HG03139 (cell line): ENCODE results near the gene PLA2R1.
"Not testable (repeated sequence)": the region's sequence is repeated elsewhere in the genome, so short reads cannot be mapped to it uniquely, and the experiment has no call there.

Source experiments
- ATAC-seq: cut with Tn5 transposase; IDR thresholded peaks from one replicate; pipeline ENCODE4 v1.9.1; 2021; ENCODE audit not compliant: unreplicated experiment

PLA2R1 gene

DNA sequence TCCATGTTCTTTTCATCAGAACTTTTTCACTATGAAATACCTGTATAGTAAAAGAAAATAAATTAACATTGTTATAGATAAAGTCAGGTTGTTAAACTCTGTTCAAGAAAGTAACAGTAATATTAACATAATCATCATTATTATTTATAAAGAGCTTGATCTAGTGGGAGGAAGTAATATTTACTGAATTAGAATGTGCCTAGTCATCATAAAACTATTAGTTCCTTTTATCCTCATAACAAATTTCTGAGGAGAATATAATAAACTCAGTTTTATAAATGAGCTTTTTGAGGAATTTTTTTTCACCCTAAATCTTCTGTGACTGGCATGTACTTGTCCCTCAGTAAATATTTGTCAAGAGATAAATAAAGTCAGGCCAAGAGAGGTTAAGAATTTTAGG is 78.4 kb downstream of the PLA2R1 start:
- ATAC-seq, result no peak

DNA sequence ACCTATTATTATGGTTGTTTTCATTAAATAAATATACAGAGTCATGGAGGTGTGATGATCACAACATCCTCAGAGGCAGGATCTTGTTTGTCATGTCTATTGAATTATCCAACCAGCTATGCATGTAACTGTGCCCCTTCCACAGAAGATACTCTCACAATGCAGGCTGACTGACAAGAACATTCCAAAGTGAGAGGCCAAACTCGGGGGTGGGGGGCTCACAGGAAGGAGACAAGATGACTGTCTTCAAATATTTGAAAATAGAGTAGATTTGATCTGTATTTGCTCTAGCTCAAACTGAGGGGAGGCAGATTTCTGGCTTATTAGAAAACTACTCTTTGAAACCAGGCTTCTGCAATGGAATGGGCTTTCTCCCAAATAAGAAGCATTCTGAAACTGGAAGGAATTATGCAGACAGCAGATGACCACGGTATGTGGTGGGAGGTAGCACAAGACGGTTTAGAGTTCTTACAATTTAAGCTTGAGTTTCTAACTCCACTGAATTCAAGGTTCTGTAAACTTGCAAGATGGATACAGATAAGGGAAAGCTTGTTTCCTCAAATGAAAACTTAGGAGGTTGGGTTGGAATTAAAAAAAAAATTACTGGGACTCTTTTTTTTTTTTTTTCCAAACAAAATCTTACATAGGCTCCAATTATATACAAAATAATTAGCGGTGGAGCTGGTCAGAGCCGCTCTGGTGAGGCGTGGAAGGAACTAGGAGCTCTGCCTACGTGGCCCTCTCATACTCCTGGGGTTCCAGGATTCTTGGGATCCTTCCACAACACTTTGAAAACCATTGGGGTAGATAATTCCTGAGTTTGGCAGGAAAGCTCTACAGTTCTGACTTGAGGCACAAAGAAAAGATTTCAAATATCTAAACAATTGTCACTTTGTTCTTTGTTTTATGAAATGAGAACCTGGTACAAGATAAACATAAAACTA is 79.3 kb downstream of the PLA2R1 start:
- ATAC-seq, result no peak

DNA sequence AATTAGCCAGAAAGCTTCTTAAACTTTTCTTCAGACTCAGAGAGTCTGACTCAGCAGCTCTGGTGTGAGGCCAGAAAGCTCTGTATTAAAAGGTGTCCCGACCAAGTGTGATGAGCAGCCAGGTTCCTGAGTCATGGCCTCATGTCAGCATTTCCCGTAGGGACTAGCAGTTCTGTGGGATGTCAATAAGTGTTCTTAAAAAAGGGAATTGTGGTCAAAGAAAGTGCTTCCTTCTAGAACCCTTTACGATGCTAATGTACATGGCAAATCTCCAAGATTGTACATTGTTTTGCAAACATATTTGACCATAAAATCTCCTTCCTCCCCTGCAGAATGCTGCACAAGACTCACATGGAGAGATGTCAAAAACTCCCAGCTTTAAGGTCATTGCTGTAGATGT is 80.1 kb downstream of the PLA2R1 start:
- ATAC-seq, result no peak

DNA sequence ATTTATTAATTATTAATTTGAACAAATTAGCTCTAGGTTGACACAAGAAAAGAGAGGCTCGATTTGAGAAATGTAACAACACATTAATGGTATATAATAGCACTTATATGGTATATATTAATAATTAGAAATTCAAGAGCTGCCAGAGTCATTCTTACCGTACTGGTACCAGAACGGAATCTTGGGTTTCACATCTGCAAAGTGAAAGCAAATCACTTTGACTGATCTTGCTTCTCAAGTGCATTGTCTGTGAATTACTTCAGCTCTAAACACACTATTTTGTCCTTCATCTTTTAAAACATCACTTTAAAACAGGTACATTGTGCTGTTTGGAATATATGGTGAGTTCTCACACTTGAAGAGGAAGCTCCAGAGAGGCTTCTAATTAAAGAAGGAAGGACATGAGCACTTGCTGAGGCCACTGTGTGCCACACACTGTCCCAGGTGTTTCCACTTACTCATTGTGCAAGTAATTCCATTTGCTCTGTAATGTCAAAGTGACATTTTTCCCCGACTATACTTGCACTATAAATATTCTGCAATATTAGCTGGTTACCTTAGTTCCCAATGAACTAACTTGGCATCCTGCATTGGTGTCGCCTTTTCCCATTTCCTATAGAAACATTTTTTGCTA is 85.8 kb downstream of the PLA2R1 start:
- ATAC-seq, result no peak

DNA sequence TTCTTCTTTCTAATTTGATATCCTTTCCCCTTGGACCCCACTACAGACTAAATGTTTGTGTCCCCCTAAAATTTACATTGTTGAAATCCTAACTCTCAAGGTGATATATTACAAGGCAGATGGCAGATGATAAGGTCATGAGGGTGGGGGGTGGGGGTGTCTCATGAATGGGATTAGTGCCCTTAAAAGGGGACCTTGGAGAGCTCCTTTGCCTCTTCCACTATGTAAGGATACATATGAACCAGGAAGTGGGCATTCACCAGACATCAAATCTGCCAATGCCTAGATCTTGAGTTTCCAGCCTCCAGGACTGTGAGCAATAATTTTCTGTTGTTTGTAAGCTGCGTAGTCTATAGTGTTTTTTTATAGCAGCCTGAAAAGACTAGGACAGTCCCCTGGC is 89.1 kb downstream of the PLA2R1 start:
- no peak for ATAC-seq

DNA sequence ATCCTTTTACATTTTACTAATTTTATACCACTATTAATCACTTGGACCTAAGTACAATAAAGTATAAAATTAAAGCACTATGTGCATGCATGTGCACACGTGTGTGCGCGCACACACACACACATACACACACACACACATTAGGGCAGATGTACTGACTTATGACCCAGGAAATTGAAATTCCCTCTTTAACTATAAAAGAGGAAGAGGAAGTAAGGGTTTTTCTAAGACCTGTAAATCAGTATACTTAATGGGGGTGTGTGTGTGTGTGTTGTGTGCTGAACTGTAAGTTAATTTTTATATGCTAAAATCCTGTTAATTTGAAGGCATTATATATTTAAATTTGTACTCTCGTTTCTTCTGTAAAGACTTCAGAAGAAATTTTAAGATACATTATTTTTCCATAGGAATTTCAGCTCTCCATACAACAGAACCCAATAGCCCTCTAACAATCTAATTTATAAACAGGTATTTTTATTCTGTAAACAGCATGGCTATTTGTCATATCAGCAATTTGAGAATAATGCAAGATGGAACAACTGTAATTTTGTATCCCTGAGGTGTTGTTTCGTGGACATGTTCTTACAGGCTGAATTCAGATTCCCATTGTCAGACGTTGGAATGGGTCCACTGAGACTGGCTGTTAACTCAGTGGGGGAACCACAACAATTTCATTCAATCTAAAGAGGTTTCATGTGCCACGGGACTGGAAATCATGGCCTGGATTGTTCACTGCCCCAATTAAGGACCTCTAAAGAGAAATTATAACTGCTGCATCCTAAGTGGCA is 90.9 kb downstream of the PLA2R1 start:
- ATAC-seq, result no peak

DNA sequence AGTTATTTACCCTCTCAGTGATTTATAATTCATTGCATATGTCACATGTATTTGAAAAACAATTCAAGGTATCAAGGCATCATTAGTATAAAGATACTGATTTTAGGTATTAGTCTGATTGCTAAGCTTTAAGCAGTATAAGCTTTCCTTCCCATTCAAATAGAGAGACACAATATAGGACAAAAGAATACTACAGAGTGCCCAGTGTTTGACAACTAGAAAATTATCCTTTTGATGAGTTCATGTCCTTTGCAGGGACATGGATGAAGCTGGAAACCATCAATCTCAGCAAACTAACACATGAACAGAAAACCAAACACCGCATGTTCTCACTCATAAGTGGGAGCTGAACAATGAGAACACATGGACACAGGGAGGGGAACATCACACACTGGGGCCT is 91.9 kb downstream of the PLA2R1 start:
- ATAC-seq, result not testable (repeated sequence)

DNA sequence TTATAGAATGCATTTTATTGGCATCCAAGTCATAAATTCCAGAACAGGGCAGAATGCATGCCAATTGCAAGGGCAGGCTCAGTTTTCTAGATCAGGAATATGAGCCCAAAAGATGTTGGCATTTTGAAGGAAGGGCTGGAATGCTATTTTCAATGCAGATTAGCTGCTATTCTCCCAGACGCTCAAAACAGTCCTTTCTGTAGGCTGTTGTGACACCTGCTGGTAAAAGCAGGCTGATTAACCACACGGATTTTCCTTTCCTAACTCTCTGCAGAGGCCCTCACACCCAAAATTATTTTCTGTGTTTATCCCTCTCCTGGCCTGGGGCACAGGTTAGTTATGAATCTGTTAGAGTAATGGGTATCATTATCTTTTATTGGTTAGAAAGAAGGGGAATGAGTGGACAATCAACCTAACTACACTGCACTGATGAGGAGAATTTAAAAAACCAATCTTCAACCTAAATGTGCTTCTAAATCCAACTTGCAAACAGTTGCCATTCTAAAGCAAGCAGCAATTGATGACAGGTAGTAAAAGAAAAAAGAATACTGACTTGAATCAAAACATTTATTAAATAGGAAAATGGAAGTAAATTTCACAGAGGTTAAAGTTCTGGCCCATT is 94.0 kb downstream of the PLA2R1 start:
- no peak for ATAC-seq

DNA sequence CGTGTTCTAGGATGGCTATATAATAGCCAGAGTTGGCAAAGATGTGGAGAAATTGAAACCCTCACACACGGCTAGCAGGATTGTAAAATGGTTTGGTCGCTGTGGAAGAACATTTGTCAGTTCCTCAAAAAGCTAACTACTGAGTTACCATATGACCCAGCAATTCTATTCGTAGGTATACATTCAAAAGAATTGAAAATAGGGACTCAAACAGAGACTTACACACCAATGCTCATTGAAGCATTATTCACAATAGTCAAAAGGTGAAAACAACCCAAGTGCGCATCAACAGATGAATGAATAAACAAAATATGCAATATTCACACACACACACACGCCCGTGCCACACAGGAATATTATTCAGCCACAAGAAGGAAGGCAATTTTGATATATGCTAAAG is 98.7 kb downstream of the PLA2R1 start:
- peak; percentile 60 for ATAC-seq

DNA sequence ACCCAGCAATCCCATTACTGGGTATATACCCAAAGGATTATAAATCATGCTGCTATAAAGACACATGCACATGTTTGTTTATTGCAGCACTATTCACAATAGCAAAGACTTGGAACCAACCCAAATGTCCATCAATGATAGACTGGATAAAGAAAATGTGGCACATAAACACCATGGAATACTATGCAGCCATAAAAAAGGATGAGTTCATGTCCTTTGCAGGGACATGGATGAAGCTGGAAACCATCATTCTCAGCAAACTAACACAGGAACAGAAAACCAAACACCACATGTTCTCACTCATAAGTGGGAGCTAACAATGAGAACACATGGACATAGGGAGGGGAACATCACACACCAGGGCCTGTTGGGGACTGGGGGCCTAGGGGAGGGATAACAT is 99.9 kb downstream of the PLA2R1 start:
- ATAC-seq, result not testable (repeated sequence)

DNA sequence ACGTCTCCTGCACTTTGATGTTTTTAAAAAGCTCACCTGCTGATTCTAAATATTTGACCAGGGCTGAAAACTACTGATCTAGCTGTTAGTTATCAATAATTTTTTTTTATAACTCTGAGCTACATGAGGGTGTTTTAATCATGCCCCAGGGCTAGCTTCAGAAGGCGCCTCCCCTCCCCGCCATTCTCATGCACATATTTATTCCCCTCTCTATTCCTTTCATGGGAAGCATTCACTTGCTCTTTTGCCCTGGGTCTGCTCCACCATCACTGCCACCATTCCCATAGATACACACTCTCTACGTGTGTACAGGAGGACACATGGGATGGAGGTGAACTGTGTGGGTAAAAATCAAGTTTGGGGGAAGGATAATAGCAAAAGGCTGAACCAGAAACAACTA is 101.0 kb downstream of the PLA2R1 start:
- no peak for ATAC-seq

DNA sequence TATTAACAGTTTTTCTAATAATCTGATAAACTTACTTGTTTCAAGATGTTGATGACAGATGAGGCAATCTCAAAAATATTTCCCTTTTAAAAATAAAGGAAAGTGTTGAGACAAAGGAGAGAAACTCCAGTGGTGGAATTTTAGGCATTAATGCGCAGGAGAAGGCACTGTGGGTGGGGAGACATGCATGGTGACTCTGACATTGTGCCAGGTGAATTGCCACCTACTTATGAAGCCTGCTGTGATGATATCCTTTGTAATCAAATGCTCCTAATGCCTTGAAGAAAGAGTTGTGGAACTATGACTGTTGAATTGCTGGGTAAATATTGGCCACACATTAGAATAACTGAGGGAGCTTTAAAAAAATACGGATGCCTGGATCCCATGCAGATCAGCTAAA is 101.4 kb downstream of the PLA2R1 start:
- ATAC-seq, result no peak

DNA sequence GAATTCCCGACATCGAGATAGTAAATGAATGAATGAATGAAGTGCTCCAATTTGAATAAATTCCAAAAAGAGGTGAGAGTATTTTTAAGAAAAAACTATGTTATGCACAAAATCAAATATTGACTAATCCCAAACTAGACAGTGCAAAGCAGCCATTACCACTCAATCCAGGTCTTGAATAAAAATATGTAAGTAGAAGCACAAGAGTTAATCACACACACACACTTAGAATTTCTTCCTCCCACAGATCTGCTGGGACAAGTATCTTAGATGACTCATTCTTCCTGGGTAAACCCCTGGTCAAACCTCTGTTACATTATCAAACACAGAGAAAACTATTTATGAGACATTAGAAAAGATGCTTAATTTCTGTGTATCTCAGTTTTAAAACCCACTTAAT is 102.0 kb downstream of the PLA2R1 start:
- ATAC-seq, result no peak

DNA sequence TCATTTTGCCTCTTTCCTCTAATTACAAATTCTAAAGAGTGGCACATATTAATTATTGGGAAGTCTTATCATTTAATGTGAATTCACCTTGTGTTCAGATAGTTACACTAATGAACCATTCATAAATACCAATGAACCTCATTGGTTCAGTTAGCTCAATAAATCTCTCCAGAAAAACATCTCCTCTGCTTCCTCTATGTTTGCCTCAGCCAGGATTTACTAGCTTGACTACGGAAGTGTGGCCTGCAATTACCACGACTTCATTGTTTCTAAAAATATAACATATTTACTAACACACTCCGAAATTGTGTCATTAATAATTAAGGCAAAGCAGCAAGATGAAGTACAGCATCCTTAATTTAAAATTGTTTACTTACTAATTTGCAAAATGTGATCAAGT is 103.3 kb downstream of the PLA2R1 start:
- no peak for ATAC-seq

DNA sequence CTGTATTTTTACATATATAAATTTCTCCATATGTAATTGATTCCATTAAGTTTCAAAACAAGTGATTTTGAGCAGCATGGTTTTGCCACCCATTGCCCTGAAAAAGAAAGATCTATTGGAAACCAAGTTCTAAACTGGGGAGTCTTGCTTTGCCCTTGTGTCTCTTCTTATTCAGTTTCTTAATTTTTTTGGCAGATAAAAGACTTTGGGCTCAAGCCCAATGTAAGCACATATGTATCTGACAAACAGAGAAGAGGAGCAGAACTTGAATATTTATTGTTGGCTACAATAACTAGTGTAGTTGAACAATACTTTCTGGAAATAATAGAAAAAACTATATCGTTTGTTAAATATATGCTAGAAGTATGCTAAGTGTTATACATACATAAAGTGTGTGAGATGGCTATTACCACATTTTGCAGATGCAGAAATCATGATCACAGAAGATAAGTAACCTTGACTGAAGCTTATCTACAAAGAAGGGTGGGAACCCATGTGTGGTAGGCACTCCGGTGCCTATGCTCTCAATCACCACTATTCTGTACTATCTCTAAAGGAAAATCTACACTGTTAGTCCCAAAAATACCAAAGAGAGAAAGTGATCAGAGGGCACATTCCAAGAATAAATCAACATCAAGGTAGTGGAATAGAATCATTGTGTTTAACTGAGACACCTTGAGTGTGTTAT is 109.1 kb downstream of the PLA2R1 start:
- no peak for ATAC-seq

DNA sequence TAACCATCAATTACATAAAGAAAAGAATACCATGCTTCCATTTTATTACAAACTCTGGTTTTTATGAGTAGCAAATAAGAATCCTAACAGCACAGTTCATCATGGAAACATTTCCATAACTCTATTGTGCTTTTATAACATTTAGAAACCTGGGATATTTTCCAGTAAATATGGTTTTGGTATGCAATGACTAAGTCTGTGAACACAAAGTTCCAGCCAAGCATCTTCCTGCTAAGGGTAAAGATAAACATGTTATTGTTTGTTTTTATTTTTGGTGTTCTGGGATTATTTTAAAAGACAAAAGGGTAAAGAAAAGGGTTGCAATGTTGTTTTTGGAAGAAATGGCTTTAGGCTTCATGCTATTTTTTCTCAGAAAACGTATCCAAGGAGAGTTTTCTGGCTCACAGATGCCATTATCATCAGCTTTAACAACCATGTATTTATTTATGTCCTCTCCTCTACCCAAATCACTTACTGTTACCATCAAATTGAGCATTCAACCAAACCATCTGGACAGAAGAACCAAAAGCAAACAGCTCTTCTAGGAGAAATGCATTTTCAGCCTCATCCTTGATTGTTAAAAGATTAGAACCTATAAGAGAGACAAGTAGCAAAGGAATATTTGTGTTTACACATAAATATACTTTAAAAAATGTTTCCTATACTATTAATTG is 116.0 kb downstream of the PLA2R1 start:
- no peak for ATAC-seq

DNA sequence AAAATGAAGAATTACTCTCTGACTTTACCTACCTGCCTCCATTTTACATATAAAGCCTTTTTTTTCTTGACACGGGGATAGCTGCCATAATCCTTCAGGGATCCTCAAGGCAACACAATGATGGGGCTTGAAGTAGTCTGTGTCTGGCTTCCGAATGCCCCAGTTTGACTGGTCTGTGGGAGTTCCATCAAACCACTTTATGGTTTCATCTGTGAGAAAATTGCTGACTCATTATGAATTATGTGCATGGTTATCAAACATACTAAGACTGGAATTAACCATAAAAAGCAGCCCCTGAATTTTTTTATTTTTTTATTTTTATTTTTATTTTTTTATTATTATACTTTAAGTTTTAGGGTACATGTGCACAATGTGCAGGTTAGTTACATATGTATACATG is 117.5 kb downstream of the PLA2R1 start:
- no peak for ATAC-seq

DNA sequence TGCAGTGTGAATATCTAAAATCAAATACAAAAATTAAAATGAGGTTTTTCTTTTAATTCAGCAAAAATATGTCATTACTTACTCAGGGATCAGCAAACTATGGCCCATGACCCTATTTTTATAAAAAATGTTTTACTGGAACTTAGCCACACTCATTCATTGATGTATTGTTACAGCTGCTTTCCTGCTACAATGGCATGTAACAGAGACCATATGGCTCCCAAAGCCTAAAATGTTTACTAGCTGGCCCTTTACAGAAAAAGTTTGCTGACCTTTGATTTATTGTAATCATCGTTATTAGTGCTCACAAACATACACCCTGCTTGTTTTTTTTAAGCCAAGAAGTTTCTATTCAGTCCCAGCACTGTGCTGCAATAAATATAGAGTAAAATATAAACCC is 120.3 kb downstream of the PLA2R1 start:
- no peak for ATAC-seq

DNA sequence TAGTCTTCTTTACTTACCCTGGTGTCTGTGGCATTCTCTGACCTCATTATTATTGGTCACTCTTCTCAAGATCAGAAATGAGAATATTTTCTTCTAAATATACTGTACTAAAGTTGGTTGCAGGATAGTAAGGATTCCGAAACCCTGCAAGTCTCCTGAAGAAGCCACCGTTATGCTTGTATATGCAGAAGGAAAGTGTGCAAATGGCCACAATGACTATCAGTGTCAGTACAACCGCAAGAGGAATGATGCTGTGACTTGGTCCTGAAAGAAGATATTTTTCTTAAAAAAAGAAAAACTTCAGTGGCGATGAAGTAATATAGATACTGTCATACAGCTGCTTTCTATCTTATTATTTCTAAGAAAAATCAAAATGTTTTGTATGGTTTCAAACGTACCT is 120.7 kb downstream of the PLA2R1 start:
- no peak for ATAC-seq

DNA sequence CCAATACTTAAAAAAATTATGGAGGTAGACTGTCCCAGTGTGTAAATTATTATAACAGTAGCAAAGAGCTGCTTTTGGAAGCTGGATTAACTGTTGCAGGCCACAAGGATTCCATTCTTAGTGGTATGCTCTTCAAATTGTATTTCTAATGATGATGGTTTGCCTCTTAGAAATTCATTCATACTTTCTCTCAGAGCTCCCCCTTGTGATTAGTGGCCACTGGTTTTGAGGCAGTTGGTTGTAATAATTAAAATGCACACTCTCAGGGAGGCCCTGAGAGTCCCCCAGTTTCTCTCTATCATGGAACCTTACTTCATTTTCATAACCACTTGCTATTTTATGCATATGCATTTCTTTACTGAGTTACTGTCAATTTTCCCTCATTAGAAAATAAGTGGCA is 122.5 kb downstream of the PLA2R1 start:
- peak; percentile 74 for ATAC-seq
